GM18508 (cell line): ENCODE results near the gene SERINC3.

Experiments
- ATAC-seq: cut with Tn5 transposase; IDR thresholded peaks from one replicate; pipeline ENCODE4 v1.9.1; 2021; ENCODE audit warnings: moderate number of reproducible peaks; ENCODE audit not compliant: insufficient read depth, unreplicated experiment

Gene SERINC3

GRCh38 chr20:44470327-44470726, 51.5 kb downstream of the SERINC3 start:
- no peak for ATAC-seq

- no peak for ATAC-seq
Measured at GRCh38 chr20:44468044-44468782, 53.7 kb downstream of the SERINC3 start.

GRCh38 chr20:44467289-44467883, 54.5 kb downstream of the SERINC3 start:
- ATAC-seq: no peak

GRCh38 chr20:44465001-44465560, 56.8 kb downstream of the SERINC3 start:
- ATAC-seq: no peak

GRCh38 chr20:44464514-44464913, 57.4 kb downstream of the SERINC3 start:
- no peak for ATAC-seq

GRCh38 chr20:44463466-44463865, 58.4 kb downstream of the SERINC3 start:
- no peak for ATAC-seq

- no peak for ATAC-seq
Measured at GRCh38 chr20:44461803-44462174, 60.1 kb downstream of the SERINC3 start.

- no peak for ATAC-seq
Measured at GRCh38 chr20:44461142-44461802, 60.6 kb downstream of the SERINC3 start.

- no peak for ATAC-seq
Measured at GRCh38 chr20:44460795-44461141, 61.1 kb downstream of the SERINC3 start.

- no peak for ATAC-seq
Measured at GRCh38 chr20:44459271-44459670, 62.6 kb downstream of the SERINC3 start.

GRCh38 chr20:44457016-44457415, 64.9 kb downstream of the SERINC3 start:
- no peak for ATAC-seq

GRCh38 chr20:44456611-44457010, 65.3 kb downstream of the SERINC3 start:
- no peak for ATAC-seq

- ATAC-seq: no peak
Measured at GRCh38 chr20:44455126-44455525, 66.7 kb downstream of the SERINC3 start.

- no peak for ATAC-seq
Measured at GRCh38 chr20:44454306-44454963, 67.4 kb downstream of the SERINC3 start.

GRCh38 chr20:44450903-44451450, 70.9 kb downstream of the SERINC3 start:
- no peak for ATAC-seq

GRCh38 chr20:44450281-44450889, 71.5 kb downstream of the SERINC3 start:
- ATAC-seq: no peak

- ATAC-seq: no peak
Measured at GRCh38 chr20:44449864-44450263, 72.0 kb downstream of the SERINC3 start.

GRCh38 chr20:44448753-44449546, 72.9 kb downstream of the SERINC3 start:
- no peak for ATAC-seq

GRCh38 chr20:44447827-44448419, 73.9 kb downstream of the SERINC3 start:
- no peak for ATAC-seq
